SK-MEL-5 (cell line): ENCODE data around the gene OTOP2. TPM values are rescaled to one million over a fixed set of nuclear protein-coding genes. Genes with fewer than 3 reads are reported as not detected.
"Not testable (repeated sequence)": the region's sequence is repeated elsewhere in the genome, so short reads cannot be mapped to it uniquely, and the experiment has no call there.

ENCODE experiments used
- DNase-seq: peaks from one replicate; pipeline ENCODE4 v3.0.0-alpha.2; 2016; ENCODE audit warnings: low read depth, low spot score
- in situ Hi-C: cut with HindIII; loops from 2 replicates; pipeline ENCODE4 v1.10.0; 2016; ENCODE audit warnings: low sequenced_read_pairs, high pct_unique_total_duplicates, low pct_unique_long_range_greater_than_20kb
- total RNA-seq: library from RNA; depleted of rRNA; stranded (reverse); fragments of >200 nt; shearing (Covaris generic); gene quantifications from 2 replicates; pipeline ENCODE4 v1.2.3, GENCODE V29; 2014

Gene OTOP2
- total RNA-seq, 1 experiment from 2014 or later: not detected

GRCh38 chr17:74893936-74894671, 30.0 kb upstream of the OTOP2 start:
- in situ Hi-C loops: no loop called here

GRCh38 chr17:74898376-74898946, 25.6 kb upstream of the OTOP2 start:
- in situ Hi-C loops: no loop called here
- no peak for DNase-seq

More at GRCh38 chr17:74893936-74894671, 30.0 kb upstream of the OTOP2 start:
- DNase-seq: no peak

GRCh38 chr17:74900208-74900607, 23.9 kb upstream of the OTOP2 start:
- no peak for DNase-seq
- in situ Hi-C loops: no loop called here

GRCh38 chr17:74901353-74902135, 22.5 kb upstream of the OTOP2 start:
- no peak for DNase-seq
- in situ Hi-C loops: no loop called here

GRCh38 chr17:74903034-74903433, 21.0 kb upstream of the OTOP2 start:
- DNase-seq: no peak

GRCh38 chr17:74903671-74904070, 20.4 kb upstream of the OTOP2 start:
- in situ Hi-C loops: no loop called here
- no peak for DNase-seq

More at GRCh38 chr17:74903034-74903433, 21.0 kb upstream of the OTOP2 start:
- in situ Hi-C loops: no loop called here

GRCh38 chr17:74904687-74905409, 19.2 kb upstream of the OTOP2 start:
- no peak for DNase-seq
- in situ Hi-C loops: no loop called here

- peak; percentile 41 for DNase-seq
- in situ Hi-C loops: not testable (repeated sequence)
Observed at GRCh38 chr17:74906214-74906793, 17.8 kb upstream of the OTOP2 start.

- no peak for DNase-seq
- in situ Hi-C loops: no loop called here
Observed at GRCh38 chr17:74907012-74907411, 17.1 kb upstream of the OTOP2 start.

GRCh38 chr17:74909097-74909496, 15.0 kb upstream of the OTOP2 start:
- DNase-seq, in situ Hi-C loops: not testable (repeated sequence)

- in situ Hi-C loops, DNase-seq: not testable (repeated sequence)
Observed at GRCh38 chr17:74911423-74911822, 12.7 kb upstream of the OTOP2 start.

- DNase-seq: no peak
- in situ Hi-C loops: no loop called here
Observed at GRCh38 chr17:74916136-74916850, 7.8 kb upstream of the OTOP2 start.

GRCh38 chr17:74916851-74917199, 7.2 kb upstream of the OTOP2 start:
- in situ Hi-C loops: no loop called here
- DNase-seq: no peak

GRCh38 chr17:74917430-74917829, 6.6 kb upstream of the OTOP2 start:
- DNase-seq: no peak
- in situ Hi-C loops: no loop called here

GRCh38 chr17:74918906-74919305, 5.2 kb upstream of the OTOP2 start:
- in situ Hi-C loops: no loop called here
- DNase-seq: no peak

- peak; percentile 67 for DNase-seq
- in situ Hi-C loops: no loop called here
Observed at GRCh38 chr17:74919440-74920305, 4.4 kb upstream of the OTOP2 start.
